ENCODE data around the gene FAM120A.

The FAM120A gene

DNA sequence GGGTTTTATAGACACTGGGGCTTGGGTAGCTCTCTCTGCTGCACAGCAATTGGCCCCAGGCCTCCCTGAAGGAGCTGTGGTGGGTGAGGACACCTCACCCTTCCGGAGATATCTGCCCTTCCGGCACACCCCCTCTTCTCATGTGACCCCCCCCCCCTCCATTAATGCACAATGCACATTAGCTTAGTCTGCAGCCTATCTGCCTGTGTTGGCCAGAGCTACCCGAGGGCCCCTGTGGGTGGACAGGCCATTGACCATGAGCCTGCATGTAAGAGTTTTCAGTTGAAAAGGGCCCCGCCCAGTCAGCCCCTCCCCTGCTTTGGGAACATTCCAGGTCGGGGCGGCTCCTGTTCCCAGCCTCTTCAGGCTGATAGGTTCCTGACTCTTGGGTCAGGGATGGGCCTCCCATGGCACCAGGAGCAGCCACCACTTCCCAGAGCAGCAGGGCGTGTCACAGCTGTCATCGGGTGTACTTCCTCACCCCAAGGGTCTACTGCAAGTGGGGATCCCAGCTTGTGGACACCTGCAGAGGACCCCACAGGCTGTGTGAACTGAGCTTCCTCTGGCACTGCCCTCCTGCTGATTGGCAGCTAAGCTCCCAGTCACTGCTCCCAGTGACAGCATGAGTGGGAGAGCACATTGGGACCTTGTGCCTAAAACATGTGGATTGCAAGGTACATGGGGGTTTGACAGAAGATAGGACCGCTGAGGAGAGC lies 142.7 kb downstream of the FAM120A start:
- DNase-seq (ENCODE audit: low read depth in 2 of 2): no peak

DNA sequence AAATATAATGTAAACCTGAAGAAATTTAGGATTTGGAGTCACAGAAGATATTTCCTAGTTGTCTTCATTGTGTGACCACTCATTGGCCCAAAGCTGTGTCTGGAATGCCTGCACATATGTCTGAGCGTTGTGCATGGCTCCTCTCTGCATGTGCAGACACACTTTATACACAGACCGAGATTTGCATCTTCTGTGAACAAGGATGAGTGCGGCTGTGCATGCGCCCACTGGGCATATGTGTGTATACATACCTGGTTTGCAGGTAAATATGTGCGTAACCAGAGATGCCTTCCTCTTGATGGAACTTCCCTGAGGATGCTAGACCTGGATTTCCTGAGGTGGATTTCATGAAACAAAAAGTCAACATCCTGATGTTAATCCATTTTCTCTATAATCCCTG lies 144.0 kb downstream of the FAM120A start:
- DNase-seq (ENCODE audit: low read depth in 2 of 2): no peak

DNA sequence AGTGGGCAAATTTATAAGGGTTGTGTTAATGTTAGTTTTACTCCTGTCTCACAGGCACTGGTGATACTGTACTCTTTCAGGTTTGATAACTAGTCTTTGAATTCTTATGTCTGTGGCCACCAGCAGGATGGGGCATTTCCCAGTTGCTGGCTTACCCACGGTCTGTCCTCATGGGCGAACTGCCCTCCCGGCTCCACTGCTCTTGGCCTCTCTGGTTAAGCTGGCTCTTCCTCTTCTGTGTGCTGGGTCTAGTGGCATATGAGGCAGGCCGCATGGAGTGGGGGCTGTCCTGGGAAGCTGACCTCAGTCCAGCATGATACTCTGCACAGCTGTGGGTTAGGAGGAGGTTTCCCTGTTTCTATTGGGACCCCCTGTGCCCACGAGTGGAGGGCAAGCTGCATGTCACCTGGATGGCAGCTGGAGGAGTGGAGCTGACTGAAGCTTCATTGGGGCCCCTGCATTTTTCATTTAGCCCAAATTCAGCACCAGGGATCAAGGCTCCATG lies 144.4 kb downstream of the FAM120A start:
- no peak for DNase-seq (ENCODE audit: low read depth in 2 of 2)

DNA sequence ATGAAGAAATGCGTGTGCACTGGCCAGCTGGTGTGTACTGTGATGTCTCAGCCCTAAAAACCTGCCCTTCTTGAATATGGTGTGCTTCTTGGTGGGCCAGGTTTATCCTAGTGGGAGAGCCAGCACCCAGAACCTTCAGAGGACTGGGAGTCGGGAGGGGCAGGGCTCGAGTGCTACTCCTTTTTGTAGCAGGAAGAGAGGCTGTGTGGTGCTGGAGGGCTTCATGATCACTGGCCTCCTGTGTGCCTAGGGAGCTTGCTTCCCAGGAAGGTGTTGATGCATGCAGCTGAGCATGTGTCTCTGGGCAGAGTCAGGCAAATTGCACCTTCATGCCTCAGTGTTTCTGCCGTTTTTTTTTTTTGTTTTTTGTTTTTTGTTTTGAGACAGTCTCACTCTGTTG lies 144.9 kb downstream of the FAM120A start:
- no peak for DNase-seq (ENCODE audit: low read depth in 2 of 2)

DNA sequence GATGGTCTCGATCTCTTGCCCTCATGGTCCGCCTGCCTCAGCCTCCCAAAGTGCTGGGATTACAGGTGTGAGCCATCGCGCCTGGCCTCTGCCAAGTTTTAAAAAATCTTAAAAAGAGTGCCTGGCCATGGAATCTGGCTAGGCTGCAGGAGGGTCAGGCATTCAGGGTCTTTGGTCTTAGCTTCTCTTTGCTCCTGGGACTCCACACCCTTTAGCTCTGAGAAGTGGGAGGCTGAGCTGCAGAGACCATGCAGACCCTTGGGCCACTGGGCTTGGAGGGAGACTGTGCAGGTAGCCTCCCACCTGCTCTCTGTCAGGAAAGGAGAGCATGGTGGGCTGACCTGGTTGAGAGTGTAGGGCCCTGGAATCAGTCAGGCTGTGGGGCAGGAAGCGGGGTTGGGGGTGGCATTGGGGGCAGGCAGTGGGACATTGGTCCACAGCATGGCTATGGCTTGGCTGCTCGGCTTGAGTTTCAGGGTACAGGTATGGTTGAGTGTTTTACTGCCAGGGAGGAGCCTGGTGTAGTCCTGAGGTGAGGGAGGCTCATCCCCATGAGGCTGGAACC lies 145.7 kb downstream of the FAM120A start:
- no peak for DNase-seq (ENCODE audit: low read depth in 2 of 2)

DNA sequence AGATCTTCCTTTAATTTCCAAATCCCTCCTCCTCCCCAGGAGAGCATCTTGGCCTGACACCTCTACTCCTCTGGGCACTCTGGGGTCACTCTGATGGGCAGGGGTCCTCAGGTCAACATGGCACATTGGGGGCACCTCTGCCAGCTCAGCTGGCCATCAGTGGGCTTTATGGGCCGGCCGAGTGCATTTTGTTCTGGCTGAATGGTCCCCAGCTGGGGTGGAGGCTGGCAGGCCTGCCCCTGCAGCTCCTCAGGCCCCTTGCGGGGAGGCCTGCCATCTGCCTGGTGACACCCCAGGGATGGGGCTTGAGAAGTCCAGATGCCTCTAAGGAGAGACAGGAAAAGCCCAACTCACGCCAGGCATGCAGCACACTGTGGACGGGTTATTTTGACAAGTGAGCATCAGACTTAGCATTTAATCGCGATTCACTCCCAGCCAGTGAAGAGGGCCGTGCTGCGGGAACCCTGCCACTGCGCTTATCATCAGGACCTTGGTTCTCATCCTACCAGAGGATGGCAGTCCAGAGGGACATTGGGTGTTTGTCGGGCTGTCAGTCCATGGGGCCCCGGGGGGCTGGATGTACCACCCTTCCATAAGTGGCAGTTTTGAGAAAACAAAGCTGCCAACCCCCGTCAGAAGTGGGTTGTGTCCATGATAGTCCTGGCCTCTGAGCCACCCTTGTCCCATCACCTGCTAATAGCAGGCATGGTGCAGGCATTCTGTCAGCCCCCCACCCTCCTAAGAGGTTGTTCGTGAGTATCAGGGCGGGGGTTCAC lies 146.6 kb downstream of the FAM120A start:
- DNase-seq (ENCODE audit: low read depth in 2 of 2): no peak

DNA sequence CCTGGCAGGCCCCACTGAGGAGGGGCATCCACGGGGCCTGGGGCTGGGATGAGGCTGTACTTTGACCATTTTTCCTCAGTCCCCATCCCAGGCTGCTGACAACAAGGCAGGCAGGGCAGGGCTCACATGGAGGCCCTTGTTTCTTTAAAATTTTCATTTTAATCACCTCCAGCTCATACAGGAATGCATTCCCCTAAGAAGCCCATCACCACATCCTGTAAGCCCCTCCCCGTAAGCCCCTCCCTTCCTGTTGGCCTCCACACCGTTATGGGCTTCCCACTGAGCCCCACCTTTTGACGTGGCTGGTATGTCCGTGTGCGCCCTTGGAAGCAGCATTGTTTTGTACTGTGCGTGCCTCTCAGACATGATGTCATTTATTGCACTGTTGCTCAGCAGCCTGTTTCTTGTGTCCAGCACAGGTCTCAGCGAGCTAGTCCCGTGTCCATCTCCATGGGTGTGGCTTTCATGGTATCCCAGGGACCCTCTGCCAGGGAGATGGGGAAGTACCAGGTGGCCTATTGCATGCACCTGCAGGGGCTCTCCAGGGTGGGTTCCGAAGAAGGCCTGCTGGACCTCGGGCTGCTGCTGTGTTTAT lies 147.3 kb downstream of the FAM120A start:
- DNase-seq (ENCODE audit: low read depth in 2 of 2): no peak

DNA sequence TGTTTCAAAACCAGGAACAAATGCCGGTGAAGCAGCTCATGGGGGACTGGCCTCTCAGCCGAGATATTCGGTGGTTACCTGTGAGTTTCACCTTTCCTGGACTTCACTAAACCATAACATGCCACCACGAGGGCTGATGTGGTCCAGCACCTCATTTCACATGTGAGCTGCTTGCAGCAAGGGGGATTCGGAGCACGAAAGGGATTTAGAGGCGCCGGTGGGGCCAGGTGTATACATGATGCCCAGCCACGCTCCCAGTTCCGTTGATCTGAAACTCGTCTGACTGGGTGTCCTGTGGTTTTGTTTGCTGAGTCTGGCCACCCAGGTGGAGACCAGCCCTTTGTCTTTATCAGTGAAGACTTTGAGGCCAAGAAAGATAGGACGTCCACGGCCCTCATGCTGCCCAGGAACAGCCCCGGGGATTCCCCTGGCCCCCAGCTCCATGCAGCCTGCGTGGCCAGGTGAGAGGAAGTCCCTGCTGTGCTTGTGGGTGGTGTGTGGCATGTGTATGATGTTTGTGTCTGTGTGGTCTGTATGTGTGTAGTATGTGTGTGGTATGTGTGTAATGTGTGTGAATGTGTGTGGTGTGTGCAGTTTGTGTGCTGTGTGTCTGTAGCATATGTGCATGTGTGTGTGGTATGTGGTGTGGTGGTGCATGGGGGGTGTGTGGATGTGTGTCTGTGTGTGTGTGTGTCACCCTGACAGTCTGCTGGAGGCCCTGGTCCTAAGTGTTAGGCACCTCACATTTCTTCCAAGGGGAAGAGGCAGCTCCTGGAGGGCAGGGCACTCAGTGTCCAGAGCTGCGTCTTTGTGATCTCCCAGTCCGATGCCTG lies 148.3 kb downstream of the FAM120A start:
- DNase-seq (ENCODE audit: low read depth in 2 of 2): no peak

DNA sequence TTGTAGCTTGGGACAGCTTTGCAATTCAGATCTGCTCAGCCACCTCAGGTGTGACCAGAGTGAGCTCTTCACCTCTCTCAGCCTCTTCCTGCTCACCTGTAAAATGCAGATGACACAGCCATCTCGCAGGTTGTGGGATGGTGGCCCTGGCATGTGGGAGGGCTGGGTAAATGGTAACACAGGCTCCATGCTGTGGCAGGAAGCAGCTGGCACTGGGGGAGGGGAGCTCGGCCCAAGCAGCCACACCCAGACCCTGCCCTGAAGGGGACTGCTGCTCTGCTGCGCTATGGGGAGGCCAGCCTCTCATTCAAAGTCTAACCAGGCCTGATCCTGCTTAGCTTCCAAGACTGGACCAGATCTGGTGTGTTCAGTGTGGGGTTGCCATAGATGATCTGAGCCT lies 149.0 kb downstream of the FAM120A start:
- DNase-seq (ENCODE audit: low read depth in 2 of 2): no peak

DNA sequence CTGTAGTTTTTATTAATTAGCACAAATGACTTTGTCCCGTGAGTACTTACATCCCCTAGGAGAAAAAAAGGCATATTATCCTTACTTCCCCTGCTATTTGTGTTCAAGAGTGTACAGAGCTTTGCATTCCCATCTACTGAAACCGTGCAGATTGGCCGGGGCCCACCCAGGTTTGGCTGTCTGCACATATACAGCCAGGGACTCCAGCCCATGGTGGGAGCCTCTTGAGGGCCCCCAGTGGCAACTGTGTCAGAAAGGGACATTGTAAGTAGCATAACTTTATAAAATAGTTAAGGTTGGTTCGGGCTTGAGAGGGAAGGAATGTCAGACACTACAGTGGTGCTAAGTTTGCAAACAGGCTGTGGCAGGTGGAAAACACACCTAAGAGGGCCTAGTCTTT lies 149.6 kb downstream of the FAM120A start:
- no peak for DNase-seq (ENCODE audit: low read depth in 2 of 2)

DNA sequence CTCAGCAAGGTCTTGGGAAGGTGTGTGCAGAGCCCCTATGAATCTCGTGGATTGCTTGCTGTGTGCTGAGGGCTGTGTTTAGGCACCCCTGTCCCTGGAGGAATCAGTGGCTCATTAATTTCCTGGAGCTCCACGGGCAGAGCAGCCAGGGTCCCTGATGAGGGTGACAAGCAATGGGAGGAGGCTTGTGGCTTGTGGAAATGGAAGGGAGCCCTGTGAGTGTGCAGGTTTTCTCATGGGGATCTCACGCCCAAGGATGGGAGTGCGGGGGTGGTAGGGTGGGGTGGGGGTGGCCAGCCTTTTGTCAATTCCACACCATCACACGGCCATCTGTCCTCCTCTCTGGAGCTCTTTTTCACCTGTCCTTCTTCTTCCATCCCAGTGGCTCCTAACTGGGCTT lies 150.2 kb downstream of the FAM120A start:
- DNase-seq (ENCODE audit: low read depth in 2 of 2): no peak

DNA sequence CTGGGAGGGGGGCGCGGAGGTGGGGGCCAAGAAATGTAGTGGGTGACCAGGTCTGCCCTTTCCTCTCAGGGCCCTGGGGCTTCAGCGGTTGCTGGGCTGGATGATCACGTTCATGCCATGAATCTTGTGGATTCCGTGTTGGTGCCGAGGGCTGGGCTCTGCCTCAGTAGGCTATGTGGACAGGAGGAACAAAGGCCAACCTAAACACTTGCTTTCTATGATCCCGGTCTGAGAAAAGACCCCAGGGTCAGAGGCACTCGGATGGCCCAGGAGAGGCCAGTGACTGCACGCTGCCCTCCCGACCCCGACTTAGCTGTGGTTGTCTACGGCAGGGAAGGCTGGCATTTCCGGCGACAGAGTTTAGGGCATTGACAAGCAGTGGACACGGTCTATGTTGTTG lies 151.5 kb downstream of the FAM120A start:
- DNase-seq (ENCODE audit: low read depth in 2 of 2): no peak

DNA sequence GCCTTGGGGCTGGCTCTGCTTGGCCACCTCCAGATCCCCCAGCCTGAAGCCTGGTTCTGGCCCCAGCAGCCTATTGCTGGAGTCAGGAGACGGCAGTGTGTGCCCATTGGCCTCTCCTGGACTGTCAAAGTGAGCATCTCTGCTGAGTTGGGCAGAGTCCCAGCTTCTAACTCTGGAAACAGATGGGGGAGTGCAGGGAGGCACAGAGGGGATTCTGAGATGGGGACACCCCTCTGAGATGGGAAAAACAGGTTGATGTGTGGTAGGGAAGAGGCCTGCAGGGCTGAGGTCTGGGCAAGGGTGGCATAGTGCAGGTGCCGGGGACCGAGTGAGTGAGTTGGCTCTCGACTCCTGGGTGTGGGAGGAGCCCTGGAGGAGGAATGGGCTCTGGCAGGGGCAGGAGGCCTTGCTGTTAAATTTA lies 152.4 kb downstream of the FAM120A start:
- no peak for DNase-seq (ENCODE audit: low read depth in 2 of 2)

DNA sequence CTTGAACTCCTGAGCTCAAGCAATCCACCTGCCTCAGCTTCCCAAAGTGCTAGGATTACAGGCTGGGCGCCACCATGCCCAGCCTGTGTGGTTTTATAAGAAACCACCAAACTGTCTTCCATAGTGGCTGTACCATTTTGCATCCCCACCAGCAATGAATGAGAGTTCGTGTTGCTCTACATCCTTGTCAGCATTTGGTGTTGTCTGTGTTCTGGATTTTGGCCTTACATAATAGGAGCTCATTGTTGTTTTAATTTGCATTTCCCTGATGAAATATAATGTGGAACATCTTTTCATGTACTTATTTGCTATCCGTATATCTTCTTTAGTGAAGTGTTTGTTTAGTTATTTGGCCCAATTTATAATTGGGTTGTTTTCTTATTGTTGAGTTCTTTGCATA lies 154.7 kb downstream of the FAM120A start:
- no peak for DNase-seq (ENCODE audit: low read depth in 2 of 2)

DNA sequence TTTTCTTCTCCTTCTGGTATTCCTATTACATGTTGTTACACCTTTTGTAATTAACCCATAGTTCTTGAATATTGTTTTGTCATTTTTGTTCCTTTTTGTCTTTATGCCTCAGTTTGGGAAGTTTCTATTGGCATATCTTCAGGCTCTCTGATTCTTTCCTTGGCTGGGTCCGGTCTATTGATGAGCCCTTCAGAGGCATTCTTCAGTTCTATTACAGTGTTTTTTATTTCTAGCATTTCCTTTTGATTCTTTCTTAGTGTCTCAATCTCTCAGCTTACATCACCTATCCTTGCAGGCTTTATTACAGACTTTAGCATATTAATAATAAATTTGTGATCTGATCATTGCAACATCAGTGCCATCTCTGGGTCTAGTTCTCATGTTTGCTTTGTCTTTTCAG lies 158.7 kb downstream of the FAM120A start:
- DNase-seq (ENCODE audit: low read depth in 2 of 2): no peak

DNA sequence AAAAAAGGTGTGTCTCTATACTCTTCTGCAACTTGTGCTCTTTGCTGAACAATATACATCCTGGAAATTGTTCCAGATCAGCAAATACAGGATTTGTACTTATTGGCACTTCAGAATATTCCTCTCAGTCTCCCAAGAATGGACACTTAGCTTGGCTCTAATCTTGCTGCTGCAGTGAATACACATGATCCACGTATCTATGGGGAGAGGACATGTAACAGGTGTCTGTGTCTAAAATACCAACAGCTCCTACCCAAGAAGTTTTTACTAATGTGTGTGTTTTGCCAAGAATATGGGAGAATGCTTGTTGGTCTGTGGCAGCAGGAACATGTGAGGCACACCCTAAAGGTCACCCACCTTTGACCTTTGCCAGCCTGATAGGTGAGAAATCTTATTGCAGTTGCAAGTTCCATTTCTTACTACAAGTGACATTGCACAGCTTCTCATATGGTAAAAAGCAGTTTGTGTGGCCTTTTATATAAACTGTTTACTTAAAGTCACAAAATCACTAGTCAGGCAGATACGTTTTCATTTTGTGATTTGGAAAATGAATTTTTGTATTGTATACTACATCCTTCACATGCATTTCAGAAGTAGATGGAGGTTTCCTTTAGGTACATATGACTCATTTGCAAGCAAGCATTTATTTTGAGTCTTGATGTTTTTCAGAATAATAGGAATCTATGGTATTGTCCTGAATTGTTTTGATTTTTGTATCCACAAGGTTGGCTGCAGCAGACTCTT lies 160.7 kb downstream of the FAM120A start:
- DNase-seq (ENCODE audit: low read depth in 2 of 2): no peak

DNA sequence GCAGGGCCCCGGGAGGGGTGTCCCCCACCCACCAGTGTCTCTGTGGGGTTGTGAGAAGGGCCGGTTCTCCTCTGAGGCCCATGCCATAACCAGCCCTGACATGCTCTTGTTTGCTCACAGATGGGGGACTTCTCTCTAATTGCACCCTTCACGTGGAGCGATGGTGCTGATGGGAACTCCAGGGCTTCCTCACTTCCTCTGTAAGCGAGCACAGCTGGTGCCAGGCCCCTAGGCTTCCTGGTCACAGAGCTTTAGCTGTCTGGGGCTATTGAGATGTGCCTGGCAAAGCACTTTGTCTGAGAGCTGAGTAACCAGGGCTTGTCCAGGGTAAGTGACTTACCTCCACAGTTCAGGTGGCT lies 161.3 kb downstream of the FAM120A start:
- DNase-seq (ENCODE audit: low read depth in 2 of 2): no peak

DNA sequence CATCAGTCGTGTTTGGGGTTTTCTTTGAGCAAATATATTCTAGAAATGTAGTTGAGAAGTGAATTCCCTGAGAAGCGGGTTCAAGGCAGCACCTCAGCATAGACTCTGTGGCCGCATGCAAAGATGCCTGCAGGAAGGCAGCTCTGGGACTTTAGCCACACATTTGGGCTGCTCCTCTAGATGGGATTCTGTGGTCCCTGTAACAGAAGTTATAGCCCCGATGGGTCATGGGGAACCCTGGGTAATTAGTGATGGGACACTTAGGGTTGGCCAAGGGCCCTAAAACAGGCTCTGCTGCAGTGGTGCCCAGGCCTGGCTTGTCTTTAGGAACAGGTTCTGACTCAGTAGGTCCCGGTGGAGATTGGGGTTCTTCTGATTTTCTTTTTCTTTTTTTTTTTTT lies 161.7 kb downstream of the FAM120A start:
- no peak for DNase-seq (ENCODE audit: low read depth in 2 of 2)

DNA sequence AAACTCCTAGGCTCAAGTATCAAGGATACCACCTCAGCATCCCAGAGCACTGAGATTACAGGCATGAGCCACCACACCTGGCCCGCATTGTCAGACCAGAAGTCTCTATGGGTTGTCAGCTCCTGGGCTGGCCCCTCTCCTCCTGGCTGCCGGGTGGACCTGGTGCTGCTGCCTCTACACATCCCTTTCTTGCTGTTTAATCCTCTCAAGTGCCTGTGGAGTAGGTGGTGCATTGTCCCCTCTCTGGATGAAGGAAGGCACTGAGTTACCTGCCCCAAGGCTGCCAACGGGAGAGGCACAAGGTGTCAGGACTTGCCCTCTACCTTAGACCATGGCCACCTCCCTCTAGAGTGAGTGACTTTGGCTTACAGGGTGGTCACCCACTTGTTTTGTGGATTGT lies 162.3 kb downstream of the FAM120A start:
- no peak for DNase-seq (ENCODE audit: low read depth in 2 of 2)

DNA sequence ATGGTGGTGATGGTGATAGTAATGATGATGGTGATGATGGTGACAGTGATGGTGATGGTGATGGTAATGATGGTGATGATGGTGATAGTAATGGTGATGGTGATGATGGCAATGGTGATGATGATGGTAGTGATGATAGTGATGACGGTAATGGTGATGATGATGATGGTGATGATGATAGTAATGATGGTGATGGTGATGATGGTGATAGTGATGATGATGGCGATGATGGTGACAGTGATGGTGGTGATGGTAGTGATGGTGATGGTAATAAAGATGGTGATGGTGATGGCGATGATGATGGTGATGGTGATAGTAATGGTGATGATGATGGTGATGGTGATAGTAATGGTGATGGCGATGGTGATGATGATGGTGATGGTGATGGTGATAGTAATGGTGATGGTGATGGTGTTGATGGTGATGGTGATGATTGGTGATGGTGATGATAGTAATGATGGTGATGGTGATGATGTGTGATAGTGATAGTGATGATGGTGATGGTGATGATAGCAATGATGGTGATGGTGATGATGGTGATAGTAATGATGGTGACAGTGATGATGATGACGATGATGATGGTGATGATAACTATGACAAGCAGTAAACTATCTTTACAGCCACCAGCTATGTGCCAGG lies 163.5 kb downstream of the FAM120A start:
- DNase-seq (ENCODE audit: low read depth in 2 of 2): no peak
